ENCODE results near the gene CLEC1B.
"Not testable (repeated sequence)": the region's sequence is repeated elsewhere in the genome, so short reads cannot be mapped to it uniquely, and the experiment has no call there.

Gene CLEC1B

GRCh38 chr12:9999016-9999415 is at the start of gene CLEC1B:
Gene CLEC1B, minus strand, starts transcription at chr12:9999121. Its CDS starts 21 bp downstream, at chr12:9999100.
- DNase-seq: no peak

- no peak for DNase-seq
Observed at GRCh38 chr12:10048526-10048925, 49.6 kb upstream of the CLEC1B start.

- no peak for DNase-seq
Observed at GRCh38 chr12:10042167-10042566, 43.2 kb upstream of the CLEC1B start.

- no peak for DNase-seq
Observed at GRCh38 chr12:10033783-10034545, 35.0 kb upstream of the CLEC1B start.

GRCh38 chr12:10031771-10032175 is 32.9 kb upstream of the CLEC1B start:
- no peak for DNase-seq

GRCh38 chr12:10031321-10031720 is 32.4 kb upstream of the CLEC1B start:
- DNase-seq: no peak

GRCh38 chr12:10030446-10030845 is 31.5 kb upstream of the CLEC1B start, which contains the start of gene CLEC9A:
Gene CLEC9A, plus strand, starts transcription at chr12:10030682. Its CDS starts 22,006 bp downstream, at chr12:10052688.
- no peak for DNase-seq

- no peak for DNase-seq
Observed at GRCh38 chr12:10027721-10028120, 28.8 kb upstream of the CLEC1B start.

- no peak for DNase-seq
Observed at GRCh38 chr12:10027311-10027710, 28.4 kb upstream of the CLEC1B start.

GRCh38 chr12:10026666-10027065 is 27.7 kb upstream of the CLEC1B start:
- DNase-seq: not testable (repeated sequence)

GRCh38 chr12:10025236-10025635 is 26.3 kb upstream of the CLEC1B start:
- no peak for DNase-seq

- DNase-seq: no peak
Observed at GRCh38 chr12:10021342-10021741, 22.4 kb upstream of the CLEC1B start.

GRCh38 chr12:10018386-10018785 is 19.5 kb upstream of the CLEC1B start:
- DNase-seq: no peak

- DNase-seq: no peak
Observed at GRCh38 chr12:10016881-10017280, 18.0 kb upstream of the CLEC1B start.

GRCh38 chr12:10015450-10015849 is 16.5 kb upstream of the CLEC1B start:
- DNase-seq: no peak

- no peak for DNase-seq
Observed at GRCh38 chr12:10012630-10013330, 13.9 kb upstream of the CLEC1B start.

GRCh38 chr12:10001171-10001776 is 2.4 kb upstream of the CLEC1B start:
- DNase-seq: no peak

- no peak for DNase-seq
Observed at GRCh38 chr12:9992296-9992695, 6.6 kb downstream of the CLEC1B start.

GRCh38 chr12:9991876-9992275 is 7.0 kb downstream of the CLEC1B start:
- no peak for DNase-seq

- DNase-seq: no peak
Observed at GRCh38 chr12:9980126-9980525, 18.8 kb downstream of the CLEC1B start.

GRCh38 chr12:9977916-9978315 is 21.0 kb downstream of the CLEC1B start:
- DNase-seq: no peak

GRCh38 chr12:9976626-9977025 is 22.3 kb downstream of the CLEC1B start:
- DNase-seq: not testable (repeated sequence)

GRCh38 chr12:9975614-9976013 is 23.3 kb downstream of the CLEC1B start:
- no peak for DNase-seq

- not testable (repeated sequence) for DNase-seq
Observed at GRCh38 chr12:9974731-9975130, 24.2 kb downstream of the CLEC1B start.
